Body of pancreas (tissue), 4 donors: ENCODE measurements around the gene KIAA0586.

Experiments
- CTCF ChIP-seq, 7 experiments: fragments of 450-650 bp in 4 of 7; fragments of 200-600 bp in 3 of 7; sonication (generic) in 3 of 7; IDR thresholded peaks; one replicate each; pipeline ENCODE4 v1.5.1; 2016 to 2019; ENCODE audit warnings: antibody characterized with exemption in 7 of 7
- POLR2A ChIP-seq, 3 donors: fragments of 450-650 bp; IDR thresholded peaks; one replicate each; pipeline ENCODE4 v1.6.1; 2016; ENCODE audit warnings: antibody characterized with exemption in 3 of 3, mild to moderate bottlenecking in 2 of 3

- no peak for TF ChIP-seq CTCF (IDR thresholded peaks at IDR 0.05)
- no peak for TF ChIP-seq POLR2A (IDR thresholded peaks at IDR 0.05)
Measured at GRCh38 chr14:58599707-58600106, 172.2 kb downstream of the KIAA0586 start.
